GM21528 (cell line): ENCODE measurements around the gene DHX15.
"Not testable (repeated sequence)": the region's sequence is repeated elsewhere in the genome, so short reads cannot be mapped to it uniquely, and the experiment has no call there.

Experiments
- ATAC-seq: cut with Tn5 transposase; IDR thresholded peaks from one replicate; pipeline ENCODE4 v1.9.1; 2021; ENCODE audit warnings: mild to moderate bottlenecking, moderate library complexity; ENCODE audit not compliant: unreplicated experiment, low FRiP score

Gene DHX15

GRCh38 chr4:24550441-24551175 is 33.7 kb downstream of the DHX15 start:
- ATAC-seq, result no peak

DNA sequence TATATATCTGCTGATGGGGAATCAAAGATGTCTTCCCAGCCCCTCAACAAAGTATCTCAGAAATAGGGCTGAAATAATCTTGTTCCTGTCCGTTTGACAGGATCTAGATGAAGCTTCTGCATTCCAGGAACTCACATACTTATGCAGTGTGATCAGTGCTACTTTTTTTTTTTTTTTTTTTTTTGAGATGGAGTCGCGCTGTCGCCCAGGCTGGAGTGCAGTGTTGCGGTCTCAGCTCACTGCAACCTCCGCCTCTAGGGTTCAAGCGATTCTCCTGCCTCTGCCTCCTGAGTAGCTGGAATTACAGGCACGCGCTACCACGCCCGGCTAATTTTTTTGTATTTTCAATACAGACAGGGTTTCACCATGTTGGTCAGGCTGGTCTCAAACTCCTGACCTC is 36.4 kb downstream of the DHX15 start:
- no peak for ATAC-seq

GRCh38 chr4:24544208-24544988 is 40.0 kb downstream of the DHX15 start:
- ATAC-seq, result no peak

DNA sequence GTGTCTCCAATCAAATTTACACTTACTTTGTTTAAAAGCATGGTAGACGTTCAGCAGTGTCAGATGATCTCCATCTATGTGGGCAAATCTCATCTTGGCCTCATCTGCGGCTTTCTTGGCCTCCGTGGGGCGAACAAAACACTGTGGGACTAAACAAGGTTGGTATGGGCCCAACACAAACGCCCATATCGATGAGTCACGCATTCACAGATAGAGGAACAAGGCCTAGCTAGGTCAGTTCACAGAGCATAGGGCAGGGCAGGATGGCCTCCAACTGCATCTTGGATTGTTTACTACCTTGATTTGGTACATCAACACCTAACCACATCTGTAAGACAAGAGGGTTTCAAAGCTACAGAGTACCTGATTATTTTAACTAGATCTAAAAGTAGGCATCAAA is 47.3 kb downstream of the DHX15 start:
- no peak for ATAC-seq

GRCh38 chr4:24535399-24535798 is 49.0 kb downstream of the DHX15 start:
- ATAC-seq, result no peak

DNA sequence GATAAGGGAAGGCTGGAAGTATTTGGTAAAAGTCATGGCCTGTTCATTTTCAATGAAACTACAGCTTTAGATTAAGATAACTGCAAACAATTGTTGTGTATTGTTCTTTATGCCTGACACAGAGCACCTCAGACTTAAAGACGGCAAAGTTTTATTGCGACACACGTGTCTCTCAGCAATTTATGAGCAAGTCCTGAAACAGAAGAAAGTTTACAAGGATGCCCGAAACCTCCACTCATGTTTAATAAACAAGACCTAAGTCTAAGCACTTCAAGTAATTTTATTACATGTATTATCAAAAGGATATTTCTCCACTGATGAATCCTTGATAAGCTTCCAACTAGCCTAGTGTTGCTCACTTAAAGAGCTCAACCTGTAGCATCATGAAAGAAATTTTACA is 51.0 kb downstream of the DHX15 start:
- ATAC-seq, result no peak

DNA sequence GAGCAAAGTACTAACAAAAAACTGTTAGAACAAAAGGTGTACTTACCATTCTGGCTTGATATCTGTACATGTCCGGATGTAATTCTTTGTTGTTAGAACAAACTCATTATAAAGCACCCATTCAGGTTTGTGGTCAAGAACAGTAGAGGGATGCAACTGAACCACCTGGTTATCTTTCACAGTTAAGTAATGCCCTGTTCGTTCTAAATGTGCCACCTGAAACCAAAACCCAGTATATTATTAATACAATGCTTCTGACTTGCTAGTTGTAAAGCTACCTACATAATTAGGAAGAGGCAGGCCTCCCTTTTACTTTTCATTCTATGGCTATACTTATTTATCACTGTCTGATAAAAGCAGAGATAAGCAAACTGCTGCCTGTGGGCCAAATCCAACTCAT is 54.8 kb downstream of the DHX15 start:
- no peak for ATAC-seq

DNA sequence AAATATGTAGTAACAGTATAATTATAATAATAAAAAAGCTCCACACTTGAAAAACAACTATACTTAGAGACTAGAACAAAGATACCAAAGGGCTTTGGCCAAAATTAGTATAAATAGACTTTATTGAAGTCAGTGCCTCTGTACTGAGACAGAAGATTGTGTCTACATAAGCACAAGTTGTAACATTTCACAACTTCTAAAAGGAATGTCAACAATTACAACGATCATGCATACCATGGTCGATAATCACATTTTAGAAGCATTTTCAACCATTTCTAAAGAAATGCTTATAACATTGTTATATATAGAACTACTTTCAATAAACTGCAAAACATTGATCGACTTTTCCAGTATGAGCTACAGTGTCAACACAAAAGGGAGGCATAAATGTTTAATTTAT is 57.0 kb downstream of the DHX15 start:
- ATAC-seq, result no peak

DNA sequence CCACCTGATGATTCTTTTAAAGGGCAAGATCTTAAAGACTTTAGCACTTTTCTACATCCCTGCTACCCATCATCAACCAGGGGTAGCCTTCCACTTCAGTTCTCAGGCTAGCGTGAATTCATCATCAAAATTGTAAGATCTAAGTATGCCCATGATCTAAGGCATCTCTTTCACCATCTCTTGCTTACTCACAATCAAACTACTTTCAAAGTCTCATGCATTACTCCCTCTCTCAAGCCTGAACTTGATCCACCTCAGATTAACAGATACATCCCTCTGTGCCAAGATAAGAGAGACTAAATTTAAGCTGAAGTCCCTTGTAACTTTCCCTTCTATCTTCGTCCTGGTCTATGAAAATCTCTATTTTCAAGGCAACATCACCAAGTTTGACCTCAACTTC is 62.8 kb downstream of the DHX15 start:
- ATAC-seq, result no peak

DNA sequence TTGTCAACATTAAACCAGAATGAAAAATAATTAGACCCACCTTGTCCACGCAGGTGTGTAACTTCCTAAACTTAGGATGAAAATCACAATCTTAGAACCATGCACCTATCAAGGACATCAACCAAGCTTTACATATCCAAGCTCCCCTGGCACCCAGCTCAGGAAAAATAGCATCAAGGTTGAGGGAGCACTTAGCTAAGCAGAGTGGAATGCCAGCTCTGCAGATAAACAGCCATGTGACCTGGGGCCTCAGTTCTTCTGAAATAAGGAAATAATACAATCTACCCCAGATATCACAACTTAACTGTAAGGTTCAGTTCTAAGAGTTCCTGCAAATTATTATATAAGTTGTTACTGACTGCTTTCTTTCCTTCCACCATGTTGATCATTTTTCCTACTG is 64.7 kb downstream of the DHX15 start:
- no peak for ATAC-seq

GRCh38 chr4:24517676-24518075 is 66.7 kb downstream of the DHX15 start:
- no peak for ATAC-seq

GRCh38 chr4:24516926-24517325 is 67.4 kb downstream of the DHX15 start:
- ATAC-seq, result no peak

DNA sequence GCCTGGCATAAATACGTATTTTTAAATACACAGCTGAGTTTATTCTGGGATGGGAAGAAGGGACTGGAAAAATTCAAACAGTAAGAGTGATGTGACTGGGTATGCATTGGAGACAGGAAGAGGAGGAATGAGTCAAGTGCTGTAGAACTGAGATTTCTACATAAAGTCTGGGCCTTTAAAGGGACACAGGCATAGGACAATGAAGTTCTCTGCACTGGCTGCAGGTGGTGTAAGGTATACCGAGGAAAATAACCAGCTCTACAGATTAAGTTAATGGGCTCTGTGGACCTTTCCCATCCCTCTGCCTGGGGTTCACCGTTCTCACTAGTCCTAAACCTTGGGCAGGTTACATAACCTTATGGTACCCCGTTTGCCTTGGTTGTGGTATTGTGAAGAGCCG is 68.7 kb downstream of the DHX15 start:
- no peak for ATAC-seq

DNA sequence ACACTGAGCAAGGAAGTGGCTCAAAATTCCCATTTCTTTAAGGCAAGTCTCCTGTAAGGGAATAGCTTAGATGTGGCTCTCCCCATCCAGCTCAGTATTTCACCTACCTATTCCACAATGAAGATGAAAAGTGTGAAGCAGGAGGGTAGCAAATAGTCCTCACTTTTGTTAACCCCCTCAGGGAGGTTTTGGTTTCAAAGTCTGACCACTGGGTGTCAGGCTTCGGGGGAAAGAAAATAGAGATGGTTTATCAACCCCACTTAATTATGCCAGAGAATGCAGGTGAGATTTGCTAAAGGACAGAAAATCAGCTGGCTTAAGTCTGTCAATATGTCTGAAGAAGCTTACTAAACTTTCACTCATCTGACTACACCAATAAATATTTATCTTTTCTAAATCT is 69.5 kb downstream of the DHX15 start:
- ATAC-seq, result no peak

DNA sequence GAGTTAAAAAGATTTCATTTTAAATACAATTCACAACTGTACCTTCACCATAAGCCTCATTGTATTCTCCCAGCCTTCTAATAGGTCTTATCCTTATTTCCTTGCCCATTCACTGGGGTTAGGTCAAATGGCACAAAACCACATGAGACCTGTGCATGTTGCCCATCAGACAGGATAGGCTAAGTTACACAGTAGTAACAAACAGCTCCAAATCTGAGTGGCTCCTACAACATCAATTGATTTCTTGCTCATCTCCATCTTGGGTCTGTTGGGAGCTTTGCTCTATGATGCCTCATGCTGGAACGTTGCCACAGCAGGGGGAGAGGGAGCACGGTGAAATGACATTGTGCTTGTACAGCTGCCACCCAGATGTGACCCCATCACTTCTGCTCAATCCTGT is 70.6 kb downstream of the DHX15 start:
- ATAC-seq, result no peak

DNA sequence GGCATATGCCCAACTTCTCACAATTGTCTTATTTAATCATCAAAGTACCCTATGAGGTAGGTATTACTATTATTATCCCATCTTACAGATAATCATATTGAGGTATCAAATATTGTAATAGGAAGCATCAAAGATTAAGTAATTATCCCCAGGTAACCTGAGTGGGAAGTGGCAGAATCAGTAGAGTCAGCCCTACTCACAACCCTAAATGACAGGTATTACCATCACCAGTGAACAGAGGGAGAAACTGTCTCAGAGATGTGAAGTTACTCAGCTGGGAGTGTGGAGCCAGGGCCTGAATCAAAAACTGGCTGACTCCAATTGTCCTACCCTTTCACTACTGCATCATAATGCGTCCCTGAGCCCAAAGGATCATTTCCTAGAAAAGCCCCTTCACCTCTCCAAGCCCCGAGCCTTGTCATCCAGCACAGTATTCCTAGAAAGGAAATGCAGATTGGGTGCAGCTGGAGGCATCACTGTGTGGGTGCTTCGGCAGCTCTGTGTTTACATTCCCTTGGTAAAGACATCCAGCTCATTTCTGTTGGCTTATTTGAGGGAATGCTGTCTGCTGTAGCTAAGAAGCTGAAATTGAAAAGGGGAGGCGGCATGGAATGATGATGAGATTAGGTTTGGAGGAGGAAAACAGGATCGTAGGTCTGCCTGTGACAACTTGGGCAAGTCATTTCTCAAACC is 72.8 kb downstream of the DHX15 start:
- ATAC-seq, result no peak

DNA sequence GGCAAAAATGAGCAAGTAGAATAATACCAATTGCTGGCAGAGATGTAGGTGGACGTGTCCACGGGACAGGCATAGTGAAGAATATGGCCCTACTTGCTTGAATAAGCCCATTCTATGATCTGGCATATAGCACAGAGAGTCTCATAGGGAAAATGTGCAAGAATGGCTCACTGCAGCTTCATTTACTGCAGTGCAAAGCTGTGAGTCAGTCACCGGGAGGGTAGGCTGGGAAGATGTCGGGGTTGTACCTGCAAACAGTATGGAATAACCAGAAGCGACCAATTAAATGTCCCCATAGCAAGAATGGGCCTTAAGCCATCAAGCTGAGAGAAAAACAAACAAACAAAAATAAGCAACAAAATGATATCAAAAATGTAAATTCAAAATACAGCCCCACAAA is 74.3 kb downstream of the DHX15 start:
- no peak for ATAC-seq

DNA sequence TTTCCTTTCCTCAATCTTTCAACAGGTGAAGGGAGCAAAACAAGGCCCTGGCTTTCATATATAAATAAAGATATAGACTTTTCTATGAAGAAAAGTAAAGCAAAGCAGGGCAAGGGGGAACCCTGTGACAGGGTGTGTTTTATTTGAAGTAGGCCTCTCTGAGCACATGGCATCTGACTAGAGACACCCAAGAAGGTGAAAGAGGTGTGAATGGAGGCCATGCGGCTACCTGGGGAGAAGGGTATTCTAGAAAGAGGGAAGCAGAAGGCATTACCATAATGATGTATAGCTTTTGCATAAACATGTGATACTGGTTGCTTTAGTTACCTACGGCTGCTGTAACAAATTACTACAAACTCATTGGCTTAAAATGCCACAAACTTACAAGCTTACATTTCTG is 75.8 kb downstream of the DHX15 start:
- no peak for ATAC-seq

DNA sequence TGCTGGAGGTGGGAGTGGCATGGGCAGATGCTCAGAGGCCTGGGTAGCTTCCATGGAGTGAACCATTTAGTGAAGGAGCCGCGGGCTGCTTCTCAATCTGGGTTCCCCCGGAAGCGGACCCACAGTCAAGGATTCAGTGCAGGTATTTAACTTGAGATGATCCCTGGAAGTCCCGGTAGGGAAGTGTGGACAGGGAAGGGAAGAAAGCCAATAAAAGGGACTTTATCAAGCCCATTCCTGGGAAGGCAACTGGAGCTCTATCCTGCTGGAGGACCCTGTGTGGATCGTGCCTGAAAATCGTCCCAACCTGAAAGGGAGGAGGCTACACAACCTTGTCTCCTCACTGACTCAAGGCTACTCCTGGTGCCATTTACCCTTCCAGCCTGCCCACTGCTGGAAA is 76.9 kb downstream of the DHX15 start:
- no peak for ATAC-seq

- not testable (repeated sequence) for ATAC-seq
Observed at GRCh38 chr4:24503090-24503489, 81.3 kb downstream of the DHX15 start.

DNA sequence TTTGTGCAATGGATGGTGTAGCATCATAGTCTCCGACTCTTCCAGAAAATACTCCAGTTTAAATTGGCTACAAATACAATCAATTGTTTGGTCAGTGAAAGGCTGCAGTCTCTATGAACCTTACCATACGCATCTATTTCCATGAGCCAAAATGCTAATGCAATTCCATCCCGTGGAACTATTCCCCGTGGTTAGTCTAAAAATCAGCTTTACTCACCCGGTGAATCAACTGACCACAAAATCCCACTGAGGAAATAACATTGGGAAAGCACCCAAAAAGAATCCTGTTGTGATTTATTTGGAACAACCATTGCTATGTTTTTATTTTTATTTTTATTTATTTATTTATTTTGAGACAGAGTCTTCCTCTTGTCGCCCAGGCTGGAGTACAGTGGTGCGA is 87.1 kb downstream of the DHX15 start:
- no peak for ATAC-seq

DNA sequence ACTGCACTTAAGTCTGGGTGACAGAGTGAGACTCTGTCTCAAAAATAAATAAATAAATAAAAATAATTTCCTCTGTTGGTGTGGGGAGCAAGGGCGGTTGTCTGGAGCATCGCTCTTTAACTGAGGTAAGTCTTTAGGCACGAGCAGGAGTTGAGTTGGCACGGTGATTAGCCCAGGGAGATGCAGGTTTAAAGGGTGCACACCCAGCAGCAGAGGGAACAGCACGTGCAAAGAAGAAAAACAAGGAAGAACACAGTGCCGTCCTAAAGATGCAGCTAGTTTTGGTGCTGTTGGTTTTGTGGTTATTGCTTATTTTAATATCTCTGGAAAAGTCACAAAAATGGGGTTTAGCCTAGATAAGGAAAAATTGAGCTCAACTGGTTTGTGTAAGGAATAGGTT is 87.8 kb downstream of the DHX15 start:
- no peak for ATAC-seq
